WTC11 (cell line): ENCODE results near the gene SPATA2. TPM values are rescaled to one million over a fixed set of nuclear protein-coding genes. Genes with fewer than 3 reads are reported as not detected.

Experiments used
- ATAC-seq: fragments of 200-7000 bp; cut with Tn5 transposase; 2 replicates; pipeline ENCODE4 v1.10.0; 2021; ENCODE audit warnings: mild to moderate bottlenecking, moderate library complexity
- CTCF ChIA-PET: fragments of 300-600 bp; sonication (Branson Sonifier 250); formaldehyde crosslinking; loops from one replicate; lab custom pipeline; 2021; ENCODE audit warnings: antibody characterized with exemption; lab: Charles Lee
- POLR2A ChIA-PET: fragments of 350-600 bp; sonication (Branson Sonifier 250); formaldehyde crosslinking; loops from one replicate; lab custom pipeline; 2021; ENCODE audit warnings: antibody characterized with exemption; lab: Charles Lee
- DNase-seq: peaks from one replicate; pipeline ENCODE4 v3.0.0; 2021; ENCODE audit warnings: low spot score
- H3K27ac Mint-ChIP-seq: 2 replicates; pipeline ENCODE4 v1.8.0; 2021; ENCODE audit warnings: mixed read lengths
- H3K27me3 Mint-ChIP-seq: 2 replicates; pipeline ENCODE4 v1.8.0; 2021; ENCODE audit warnings: low read depth, mild to moderate bottlenecking, moderate library complexity, mixed read lengths
- H3K36me3 Mint-ChIP-seq: 2 replicates; pipeline ENCODE4 v1.8.0; 2021; ENCODE audit warnings: mixed read lengths
- H3K4me1 Mint-ChIP-seq: 2 replicates; pipeline ENCODE4 v1.8.0; 2022; ENCODE audit warnings: mixed read lengths
- H3K4me3 Mint-ChIP-seq: 2 replicates; pipeline ENCODE4 v1.8.0; 2021; ENCODE audit warnings: mild to moderate bottlenecking, moderate library complexity, mixed read lengths
- H3K9me3 Mint-ChIP-seq: 2 replicates; pipeline ENCODE4 v1.8.0; 2021; ENCODE audit warnings: mixed read lengths
- ESRRA ChIP-seq: sonication (generic); formaldehyde crosslinking; IDR thresholded peaks from 2 replicates; pipeline ENCODE4 v1.8.1; 2022; ENCODE audit warnings: mild to moderate bottlenecking, missing genetic modification reagents, borderline replicate concordance
- FOXP1 ChIP-seq: sonication (generic); formaldehyde crosslinking; IDR thresholded peaks from 2 replicates; pipeline ENCODE4 v1.8.0; 2022; ENCODE audit warnings: missing genetic modification reagents, mild to moderate bottlenecking, moderate library complexity, borderline replicate concordance
- GTF2I ChIP-seq: fragments of 250-450 bp; sonication (Bioruptor Pico); conservative IDR thresholded peaks from 2 replicates; pipeline ENCODE4 v1.4.0; 2021; ENCODE audit warnings: mild to moderate bottlenecking
- JAZF1 ChIP-seq: fragments of 250-450 bp; sonication (Bioruptor Pico); IDR thresholded peaks from 2 replicates; pipeline ENCODE4 v1.9.0; 2021; ENCODE audit warnings: moderate library complexity, mild to moderate bottlenecking, inconsistent platforms
- MYBL2 ChIP-seq: sonication (generic); formaldehyde crosslinking; IDR thresholded peaks from 2 replicates; pipeline ENCODE4 v1.8.1; 2023; ENCODE audit warnings: mild to moderate bottlenecking, moderate library complexity, missing genetic modification reagents
- NFATC4 ChIP-seq: fragments of 250-450 bp; sonication (Bioruptor Pico); IDR thresholded peaks from 2 replicates; pipeline ENCODE4 v1.9.0; 2021; ENCODE audit warnings: mild to moderate bottlenecking
- ZBTB21 ChIP-seq: sonication (generic); formaldehyde crosslinking; IDR thresholded peaks from 2 replicates; pipeline ENCODE4 v1.8.1; 2023; ENCODE audit warnings: mild to moderate bottlenecking, missing genetic modification reagents, borderline replicate concordance
- total RNA-seq: library from RNA; stranded (reverse); gene quantifications from 3 replicates; pipeline ENCODE4 v1.2.3, GENCODE V29; 2021
- TF ChIP-seq, protein P1 (sequence below): fragments of 250-450 bp; sonication (Bioruptor Pico); IDR thresholded peaks from 2 replicates; pipeline ENCODE4 v1.9.0; 2021; ENCODE audit warnings: mild to moderate bottlenecking, borderline replicate concordance
- TF ChIP-seq, protein P2 (sequence below): sonication (generic); formaldehyde crosslinking; IDR thresholded peaks from 2 replicates; pipeline ENCODE4 v1.8.0; 2023; ENCODE audit warnings: mild to moderate bottlenecking, missing genetic modification reagents
- TF ChIP-seq, protein P3 (sequence below): sonication (generic); formaldehyde crosslinking; IDR thresholded peaks from 2 replicates; pipeline ENCODE4 v1.8.1; 2023; ENCODE audit warnings: mild to moderate bottlenecking, moderate library complexity, missing genetic modification reagents
- TF ChIP-seq, protein P4 (sequence below): sonication (generic); formaldehyde crosslinking; IDR thresholded peaks from 2 replicates; pipeline ENCODE4 v1.8.0; 2023; ENCODE audit warnings: missing genetic modification reagents, mild to moderate bottlenecking, borderline replicate concordance
- TF ChIP-seq, protein P5 (sequence below): sonication (generic); formaldehyde crosslinking; IDR thresholded peaks from 2 replicates; pipeline ENCODE4 v1.8.0; 2022; ENCODE audit warnings: mild to moderate bottlenecking, missing genetic modification reagents

SPATA2 gene
- total RNA-seq, 1 experiment from 2014 or later = 11.3 TPM

DNA sequence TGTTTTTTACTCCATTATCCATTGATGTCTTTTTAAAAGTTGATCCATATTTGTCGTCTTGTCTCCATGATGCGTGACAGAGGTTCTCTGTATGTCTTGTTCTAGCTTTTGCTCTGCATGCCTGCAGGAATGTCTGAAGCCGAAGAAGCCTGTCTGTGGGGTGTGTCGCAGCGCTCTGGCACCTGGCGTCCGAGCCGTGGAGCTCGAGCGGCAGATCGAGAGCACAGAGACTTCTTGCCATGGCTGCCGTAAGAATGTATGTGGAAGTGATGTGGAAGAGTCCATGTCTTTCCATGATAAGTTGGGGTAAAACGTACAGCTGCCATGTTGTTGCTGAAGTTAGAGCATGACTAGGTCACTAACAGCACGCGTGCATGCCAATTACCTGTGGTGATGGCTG, 26.1 kb upstream of the SPATA2 start:
- TF ChIP-seq JAZF1 = no peak
- TF ChIP-seq, protein P1, sequence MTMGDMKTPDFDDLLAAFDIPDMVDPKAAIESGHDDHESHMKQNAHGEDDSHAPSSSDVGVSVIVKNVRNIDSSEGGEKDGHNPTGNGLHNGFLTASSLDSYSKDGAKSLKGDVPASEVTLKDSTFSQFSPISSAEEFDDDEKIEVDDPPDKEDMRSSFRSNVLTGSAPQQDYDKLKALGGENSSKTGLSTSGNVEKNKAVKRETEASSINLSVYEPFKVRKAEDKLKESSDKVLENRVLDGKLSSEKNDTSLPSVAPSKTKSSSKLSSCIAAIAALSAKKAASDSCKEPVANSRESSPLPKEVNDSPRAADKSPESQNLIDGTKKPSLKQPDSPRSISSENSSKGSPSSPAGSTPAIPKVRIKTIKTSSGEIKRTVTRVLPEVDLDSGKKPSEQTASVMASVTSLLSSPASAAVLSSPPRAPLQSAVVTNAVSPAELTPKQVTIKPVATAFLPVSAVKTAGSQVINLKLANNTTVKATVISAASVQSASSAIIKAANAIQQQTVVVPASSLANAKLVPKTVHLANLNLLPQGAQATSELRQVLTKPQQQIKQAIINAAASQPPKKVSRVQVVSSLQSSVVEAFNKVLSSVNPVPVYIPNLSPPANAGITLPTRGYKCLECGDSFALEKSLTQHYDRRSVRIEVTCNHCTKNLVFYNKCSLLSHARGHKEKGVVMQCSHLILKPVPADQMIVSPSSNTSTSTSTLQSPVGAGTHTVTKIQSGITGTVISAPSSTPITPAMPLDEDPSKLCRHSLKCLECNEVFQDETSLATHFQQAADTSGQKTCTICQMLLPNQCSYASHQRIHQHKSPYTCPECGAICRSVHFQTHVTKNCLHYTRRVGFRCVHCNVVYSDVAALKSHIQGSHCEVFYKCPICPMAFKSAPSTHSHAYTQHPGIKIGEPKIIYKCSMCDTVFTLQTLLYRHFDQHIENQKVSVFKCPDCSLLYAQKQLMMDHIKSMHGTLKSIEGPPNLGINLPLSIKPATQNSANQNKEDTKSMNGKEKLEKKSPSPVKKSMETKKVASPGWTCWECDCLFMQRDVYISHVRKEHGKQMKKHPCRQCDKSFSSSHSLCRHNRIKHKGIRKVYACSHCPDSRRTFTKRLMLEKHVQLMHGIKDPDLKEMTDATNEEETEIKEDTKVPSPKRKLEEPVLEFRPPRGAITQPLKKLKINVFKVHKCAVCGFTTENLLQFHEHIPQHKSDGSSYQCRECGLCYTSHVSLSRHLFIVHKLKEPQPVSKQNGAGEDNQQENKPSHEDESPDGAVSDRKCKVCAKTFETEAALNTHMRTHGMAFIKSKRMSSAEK (CRISPR knock-in tag) = no peak
- TF ChIP-seq ESRRA (CRISPR knock-in tag) = no peak
- TF ChIP-seq, protein P2, sequence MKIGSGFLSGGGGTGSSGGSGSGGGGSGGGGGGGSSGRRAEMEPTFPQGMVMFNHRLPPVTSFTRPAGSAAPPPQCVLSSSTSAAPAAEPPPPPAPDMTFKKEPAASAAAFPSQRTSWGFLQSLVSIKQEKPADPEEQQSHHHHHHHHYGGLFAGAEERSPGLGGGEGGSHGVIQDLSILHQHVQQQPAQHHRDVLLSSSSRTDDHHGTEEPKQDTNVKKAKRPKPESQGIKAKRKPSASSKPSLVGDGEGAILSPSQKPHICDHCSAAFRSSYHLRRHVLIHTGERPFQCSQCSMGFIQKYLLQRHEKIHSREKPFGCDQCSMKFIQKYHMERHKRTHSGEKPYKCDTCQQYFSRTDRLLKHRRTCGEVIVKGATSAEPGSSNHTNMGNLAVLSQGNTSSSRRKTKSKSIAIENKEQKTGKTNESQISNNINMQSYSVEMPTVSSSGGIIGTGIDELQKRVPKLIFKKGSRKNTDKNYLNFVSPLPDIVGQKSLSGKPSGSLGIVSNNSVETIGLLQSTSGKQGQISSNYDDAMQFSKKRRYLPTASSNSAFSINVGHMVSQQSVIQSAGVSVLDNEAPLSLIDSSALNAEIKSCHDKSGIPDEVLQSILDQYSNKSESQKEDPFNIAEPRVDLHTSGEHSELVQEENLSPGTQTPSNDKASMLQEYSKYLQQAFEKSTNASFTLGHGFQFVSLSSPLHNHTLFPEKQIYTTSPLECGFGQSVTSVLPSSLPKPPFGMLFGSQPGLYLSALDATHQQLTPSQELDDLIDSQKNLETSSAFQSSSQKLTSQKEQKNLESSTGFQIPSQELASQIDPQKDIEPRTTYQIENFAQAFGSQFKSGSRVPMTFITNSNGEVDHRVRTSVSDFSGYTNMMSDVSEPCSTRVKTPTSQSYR = no peak
- no peak for TF ChIP-seq MYBL2 (CRISPR knock-in tag)
- TF ChIP-seq, protein P3, sequence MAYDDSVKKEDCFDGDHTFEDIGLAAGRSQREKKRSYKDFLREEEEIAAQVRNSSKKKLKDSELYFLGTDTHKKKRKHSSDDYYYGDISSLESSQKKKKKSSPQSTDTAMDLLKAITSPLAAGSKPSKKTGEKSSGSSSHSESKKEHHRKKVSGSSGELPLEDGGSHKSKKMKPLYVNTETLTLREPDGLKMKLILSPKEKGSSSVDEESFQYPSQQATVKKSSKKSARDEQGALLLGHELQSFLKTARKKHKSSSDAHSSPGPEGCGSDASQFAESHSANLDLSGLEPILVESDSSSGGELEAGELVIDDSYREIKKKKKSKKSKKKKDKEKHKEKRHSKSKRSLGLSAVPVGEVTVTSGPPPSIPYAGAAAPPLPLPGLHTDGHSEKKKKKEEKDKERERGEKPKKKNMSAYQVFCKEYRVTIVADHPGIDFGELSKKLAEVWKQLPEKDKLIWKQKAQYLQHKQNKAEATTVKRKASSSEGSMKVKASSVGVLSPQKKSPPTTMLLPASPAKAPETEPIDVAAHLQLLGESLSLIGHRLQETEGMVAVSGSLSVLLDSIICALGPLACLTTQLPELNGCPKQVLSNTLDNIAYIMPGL = no peak
- TF ChIP-seq NFATC4 (CRISPR knock-in tag) = no peak
- TF ChIP-seq, protein P4, sequence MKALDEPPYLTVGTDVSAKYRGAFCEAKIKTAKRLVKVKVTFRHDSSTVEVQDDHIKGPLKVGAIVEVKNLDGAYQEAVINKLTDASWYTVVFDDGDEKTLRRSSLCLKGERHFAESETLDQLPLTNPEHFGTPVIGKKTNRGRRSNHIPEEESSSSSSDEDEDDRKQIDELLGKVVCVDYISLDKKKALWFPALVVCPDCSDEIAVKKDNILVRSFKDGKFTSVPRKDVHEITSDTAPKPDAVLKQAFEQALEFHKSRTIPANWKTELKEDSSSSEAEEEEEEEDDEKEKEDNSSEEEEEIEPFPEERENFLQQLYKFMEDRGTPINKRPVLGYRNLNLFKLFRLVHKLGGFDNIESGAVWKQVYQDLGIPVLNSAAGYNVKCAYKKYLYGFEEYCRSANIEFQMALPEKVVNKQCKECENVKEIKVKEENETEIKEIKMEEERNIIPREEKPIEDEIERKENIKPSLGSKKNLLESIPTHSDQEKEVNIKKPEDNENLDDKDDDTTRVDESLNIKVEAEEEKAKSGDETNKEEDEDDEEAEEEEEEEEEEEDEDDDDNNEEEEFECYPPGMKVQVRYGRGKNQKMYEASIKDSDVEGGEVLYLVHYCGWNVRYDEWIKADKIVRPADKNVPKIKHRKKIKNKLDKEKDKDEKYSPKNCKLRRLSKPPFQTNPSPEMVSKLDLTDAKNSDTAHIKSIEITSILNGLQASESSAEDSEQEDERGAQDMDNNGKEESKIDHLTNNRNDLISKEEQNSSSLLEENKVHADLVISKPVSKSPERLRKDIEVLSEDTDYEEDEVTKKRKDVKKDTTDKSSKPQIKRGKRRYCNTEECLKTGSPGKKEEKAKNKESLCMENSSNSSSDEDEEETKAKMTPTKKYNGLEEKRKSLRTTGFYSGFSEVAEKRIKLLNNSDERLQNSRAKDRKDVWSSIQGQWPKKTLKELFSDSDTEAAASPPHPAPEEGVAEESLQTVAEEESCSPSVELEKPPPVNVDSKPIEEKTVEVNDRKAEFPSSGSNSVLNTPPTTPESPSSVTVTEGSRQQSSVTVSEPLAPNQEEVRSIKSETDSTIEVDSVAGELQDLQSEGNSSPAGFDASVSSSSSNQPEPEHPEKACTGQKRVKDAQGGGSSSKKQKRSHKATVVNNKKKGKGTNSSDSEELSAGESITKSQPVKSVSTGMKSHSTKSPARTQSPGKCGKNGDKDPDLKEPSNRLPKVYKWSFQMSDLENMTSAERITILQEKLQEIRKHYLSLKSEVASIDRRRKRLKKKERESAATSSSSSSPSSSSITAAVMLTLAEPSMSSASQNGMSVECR = no peak
- TF ChIP-seq, protein P5, sequence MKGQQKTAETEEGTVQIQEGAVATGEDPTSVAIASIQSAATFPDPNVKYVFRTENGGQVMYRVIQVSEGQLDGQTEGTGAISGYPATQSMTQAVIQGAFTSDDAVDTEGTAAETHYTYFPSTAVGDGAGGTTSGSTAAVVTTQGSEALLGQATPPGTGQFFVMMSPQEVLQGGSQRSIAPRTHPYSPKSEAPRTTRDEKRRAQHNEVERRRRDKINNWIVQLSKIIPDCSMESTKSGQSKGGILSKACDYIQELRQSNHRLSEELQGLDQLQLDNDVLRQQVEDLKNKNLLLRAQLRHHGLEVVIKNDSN (CRISPR knock-in tag) = no peak
- TF ChIP-seq FOXP1 (CRISPR knock-in tag) = no peak
- TF ChIP-seq ZBTB21 = no peak
- no peak for TF ChIP-seq GTF2I (CRISPR knock-in tag)
- no peak overlapping the region for H3K4me3 Mint-ChIP-seq
- POLR2A ChIA-PET = interaction anchor here (0.6 kb wide), 1 partner anchor 65 kb away, joined by 7 read pairs; no protein-coding TSS in a partner anchor
- no peaks in the 10 kb centered on the region for H3K9me3 Mint-ChIP-seq
- peaks cover 50% of the 10 kb centered on the region for H3K36me3 Mint-ChIP-seq
- CTCF ChIA-PET = no interaction called here
- no peaks in the 10 kb centered on the region for H3K27me3 Mint-ChIP-seq
- DNase-seq (no peak), ATAC-seq (no peak)
- H3K27ac Mint-ChIP-seq = peak overlapping the region; percentile 89
- H3K4me1 Mint-ChIP-seq = peaks cover 30% of the 10 kb centered on the region
